K562 (cell line): Measurements from ENCODE around the gene HSF5. TPM values are rescaled to one million over a fixed set of nuclear protein-coding genes. Genes with fewer than 3 reads are reported as not detected.

Source experiments
- ATAC-seq: fragments of 200-7000 bp; cut with Tn5 transposase; 3 replicates; pipeline ENCODE4 v1.9.1; 2020; ENCODE audit warnings: moderate library complexity
- BruUV-seq: library from RNA; stranded (reverse); fragments of 400-500 nt; replicated peaks from 2 replicates; lab custom pipeline; 2021; lab: Mats Ljungman, UMichigan
- CTCF ChIA-PET: fragments of 300-600 bp; formaldehyde crosslinking; extraction: SDS; loops from one replicate; lab custom pipeline; 2021; ENCODE audit warnings: low intra/inter-chr PET ratio; lab: Yijun Ruan, JAX
- POLR2A ChIA-PET: fragments of 300-600, 350-650 bp; sonication (Branson Sonifier 250); formaldehyde crosslinking; extraction: SDS; loops from one replicate; lab custom pipeline; 2021; ENCODE audit warnings: antibody characterized with exemption, inconsistent platforms; lab: Yijun Ruan, JAX
- DNase-seq, 4 experiments: peaks; one replicate each; pipeline versions ENCODE4 v3.0.0 to v3.0.0-alpha.2; 2011 to 2018; ENCODE audit warnings: low spot score in 3 of 4, mixed read lengths in 3 of 4; ENCODE audit errors: extremely low read depth in 1 of 4
- FAIRE-seq: peaks from 2 replicates; lab custom pipeline; 2011; peaks lifted over from hg19 to GRCh38; lab: Jason Lieb, UNC
- H2AFZ ChIP-seq: 2 replicates; pipeline ENCODE4 v1.6.0; 2011; ENCODE audit warnings: low read depth, low read length, control low read depth, inconsistent platforms
- H3K27ac ChIP-seq: fragments of 200-600 bp; 3 replicates; pipeline ENCODE4 v1.8.0; 2011; ENCODE audit warnings: low read depth, mild to moderate bottlenecking, control low read depth, inconsistent platforms, low read length, moderate library complexity, mixed read lengths; ENCODE audit errors: extremely low read depth
- H3K27me3 ChIP-seq, 2 experiments: fragments of 300-600 bp in 1 of 2; 2 replicates in 1 of 2; 3 replicates in 1 of 2; pipeline versions ENCODE4 v1.6.0 to v1.8.0; 2011; ENCODE audit warnings: inconsistent platforms in 2 of 2, low read length in 2 of 2, mild to moderate bottlenecking in 1 of 2, mixed read lengths in 1 of 2, moderate library complexity in 1 of 2; ENCODE audit not compliant: control insufficient read depth in 2 of 2, insufficient read depth in 2 of 2
- H3K36me3 ChIP-seq: fragments of 300-600 bp; 3 replicates; pipeline ENCODE4 v1.8.0; 2011; ENCODE audit warnings: mild to moderate bottlenecking, low read length, inconsistent platforms; ENCODE audit not compliant: control insufficient read depth, insufficient read depth
- H3K4me1 ChIP-seq, 2 experiments: fragments of 200-600 bp in 1 of 2; replicated peaks in 1 of 2; 2 replicates in 1 of 2; 3 replicates in 1 of 2; pipeline versions ENCODE4 v1.5.1 to v1.8.0; 2011; ENCODE audit warnings: inconsistent platforms in 2 of 2, low read length in 2 of 2, mild to moderate bottlenecking in 1 of 2, mixed read lengths in 1 of 2, moderate library complexity in 1 of 2; ENCODE audit not compliant: control insufficient read depth in 2 of 2, insufficient read depth in 2 of 2
- H3K4me2 ChIP-seq: 2 replicates; pipeline ENCODE4 v1.6.1; 2011; ENCODE audit warnings: low read length, control low read depth, inconsistent platforms, mixed read lengths; ENCODE audit not compliant: insufficient read depth
- H3K4me3 ChIP-seq: fragments of 200-600 bp; sonication (generic), shearing (Covaris generic); 2 replicates; pipeline ENCODE4 v1.5.1; 2016; ENCODE audit warnings: control low read depth, inconsistent platforms
- H3K79me2 ChIP-seq: fragments of 200-600 bp; 3 replicates; pipeline ENCODE4 v1.8.0; 2011; ENCODE audit warnings: low read length, inconsistent platforms; ENCODE audit not compliant: control insufficient read depth, insufficient read depth
- H3K9ac ChIP-seq, 2 experiments: 2 replicates each; pipeline versions ENCODE4 v1.6.0 to v1.6.1; 2011; ENCODE audit warnings: low read depth in 2 of 2, low read length in 2 of 2, control low read depth in 1 of 2, inconsistent platforms in 1 of 2, mild to moderate bottlenecking in 1 of 2, mixed read lengths in 1 of 2; ENCODE audit not compliant: insufficient read depth in 1 of 2
- H3K9me1 ChIP-seq: one replicate; pipeline ENCODE4 v1.6.0; 2011; ENCODE audit warnings: inconsistent platforms, mild to moderate bottlenecking, low read length, moderate library complexity; ENCODE audit not compliant: control insufficient read depth, insufficient read depth
- H3K9me3 ChIP-seq: replicated peaks from 2 replicates; pipeline ENCODE4 v1.5.1; 2011; ENCODE audit warnings: low read depth, low read length, inconsistent platforms; ENCODE audit not compliant: control insufficient read depth, insufficient read depth
- H4K20me1 ChIP-seq: replicated peaks from 2 replicates; pipeline ENCODE4 v1.6.1; 2011; ENCODE audit warnings: low read length, inconsistent platforms, mixed read lengths; ENCODE audit not compliant: control insufficient read depth, insufficient read depth
- BRD4 ChIP-seq: fragments of 200-600 bp; sonication (generic); IDR thresholded peaks from 2 replicates; pipeline ENCODE4 v1.6.1; 2017; ENCODE audit warnings: inconsistent platforms
- ETS1 ChIP-seq: conservative IDR thresholded peaks from 2 replicates; pipeline ENCODE4 v1.6.1; 2011; ENCODE audit warnings: low read depth, mild to moderate bottlenecking, low read length; ENCODE audit not compliant: control insufficient read depth
- RFX1 ChIP-seq: fragments of 450-650 bp; IDR thresholded peaks from 2 replicates; pipeline ENCODE4 v1.6.1; 2016; ENCODE audit warnings: mild to moderate bottlenecking, moderate library complexity
- SP2 ChIP-seq: IDR thresholded peaks from 2 replicates; pipeline ENCODE4 v1.6.1; 2011; ENCODE audit warnings: mild to moderate bottlenecking, low read depth, low read length, moderate library complexity; ENCODE audit not compliant: poor library complexity, severe bottlenecking; ENCODE audit errors: extremely low read depth
- SRSF3 ChIP-seq: fragments of 200-400 bp; formaldehyde crosslinking; IDR thresholded peaks from 2 replicates; pipeline ENCODE4 v1.6.1; 2016; ENCODE audit warnings: mild to moderate bottlenecking, low read length, moderate library complexity; ENCODE audit not compliant: insufficient read depth
- ZBTB33 ChIP-seq: sonication (generic); formaldehyde crosslinking; IDR thresholded peaks from 2 replicates; pipeline ENCODE4 v1.8.1; 2023; ENCODE audit warnings: mild to moderate bottlenecking, missing genetic modification reagents
- ZC3H4 ChIP-seq: sonication (generic); formaldehyde crosslinking; IDR thresholded peaks from 2 replicates; pipeline ENCODE4 v1.9.0; 2021; ENCODE audit warnings: missing genetic modification reagents, borderline replicate concordance
- ZNF79 ChIP-seq: fragments of 250-450 bp; sonication (Bioruptor Pico); IDR thresholded peaks from 2 replicates; pipeline ENCODE4 v1.4.0; 2020; ENCODE audit warnings: low read depth, mild to moderate bottlenecking, moderate library complexity
- WGBS: fragments of 100-300 bp; shearing (Covaris generic); methylation state at CpG from one replicate; pipeline ENCODE4 v1.1.6; 2016; ENCODE audit warnings: low coverage, mixed read lengths; ENCODE audit not compliant: insufficient coverage; ENCODE audit errors: missing lambda C conversion rate; 5-methylcytosine and 5-hydroxymethylcytosine counted together
- in situ Hi-C: fragments of 300-500 bp; cut with MboI; formaldehyde crosslinking; loops from 4 replicates; pipeline ENCODE4 v1.15.0; 2018; ENCODE audit warnings: inconsistent platforms, mixed read lengths
- intact Hi-C: fragments of 100-400 bp; cut with micrococcal nuclease; formaldehyde crosslinking; loops from 2 replicates; pipeline ENCODE4 v1.14.2; 2022
- polyA plus RNA-seq, 8 experiments: library from polyadenylated mRNA; depleted of rRNA in 4 of 8; stranded (reverse) in 5 of 8; unstranded in 3 of 8; fragments of >200 nt; fragmentation: Nextera tagmentation in 2 of 8; fragmentation: Illumina TruSeq in 1 of 8; extraction: Ambion mirVana in 2 of 8; extraction: Trizol in 1 of 8; gene quantifications; 2 replicates each; pipeline versions ENCODE4 v1.2.1 to v1.2.3, GENCODE V29; 2011 to 2014; ENCODE audit warnings: inconsistent platforms in 1 of 8, missing spikeins in 1 of 8
- total RNA-seq, 7 experiments: library from RNA; depleted of rRNA in 6 of 7; stranded (reverse); fragments of >200 nt in 6 of 7; fragmentation: Illumina TruSeq in 2 of 7; extraction: Trizol in 2 of 7; gene quantifications; 2 replicates each; pipeline versions ENCODE4 v1.2.1 to v1.2.3, GENCODE V29; 2011 to 2021; ENCODE audit warnings: low replicate concordance in 1 of 7

HSF5 gene
- total and polyA plus RNA-seq, 9 of the 15 experiments (the other 6 are each of a cell fraction or from before 2014, with no cell fraction given): 0.04 TPM; not detected in 8

DNA sequence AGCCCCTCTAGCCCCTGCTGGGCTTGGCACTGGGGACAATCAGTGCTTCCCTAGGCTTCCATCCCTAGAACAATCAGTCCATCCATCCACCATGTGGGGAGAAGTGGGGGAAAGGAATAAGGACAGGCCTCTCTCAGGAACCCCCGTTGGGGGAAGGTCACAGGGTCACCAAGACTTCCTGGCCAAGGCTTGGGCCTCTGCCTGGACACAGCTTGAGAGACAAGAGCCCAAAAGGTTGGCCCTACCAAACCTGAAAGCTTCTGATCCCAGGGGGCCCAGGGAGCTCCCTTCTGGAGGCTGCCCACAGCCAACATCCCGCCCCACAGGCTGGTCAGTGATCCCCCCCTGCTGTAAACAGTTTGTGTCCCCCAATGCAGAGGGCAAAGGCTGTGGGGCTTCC is 42.4 kb upstream of the HSF5 start:
- no peak for DNase-seq
- intact Hi-C loops: no loop called here
- FAIRE-seq: no peak
- no peaks in the 10 kb centered on the region; a peak in 2 of 5 replicates for H3K27me3 ChIP-seq
- no peak overlapping the region for H3K4me2 ChIP-seq
- H3K4me3 ChIP-seq: no peak overlapping the region
- no peaks in the 10 kb centered on the region for H3K36me3 ChIP-seq
- H4K20me1 ChIP-seq: peaks cover 4% of the 10 kb centered on the region
- ChIA-PET CTCF (no interaction called here), POLR2A (interaction anchor here (0.7 to 3.0 kb wide), 2 partner anchors 16 to 100 kb away, joined by 3 to 24 read pairs; partner anchors contain the start of gene MTMR4)
- no peaks in the 10 kb centered on the region for H3K9me1 ChIP-seq
- ATAC-seq: no peak
- H3K27ac ChIP-seq: no peak overlapping the region
- no peak overlapping the region for H3K9ac ChIP-seq
- no peak for TF ChIP-seq ZNF79
- no peak for TF ChIP-seq SRSF3
- TF ChIP-seq SP2: no peak
- TF ChIP-seq ZBTB33: no peak
- TF ChIP-seq BRD4: no peak
- no peak for TF ChIP-seq ETS1
- no peak for TF ChIP-seq RFX1
- no peak for TF ChIP-seq ZC3H4 (CRISPR knock-in tag)
- TF ChIP-seq, all 486 proteins: peak for 0
- in situ Hi-C loops: no loop called here
- Histone ChIP-seq H2AFZ (no peak overlapping the region), H3K9me3 (no peaks in the 10 kb centered on the region), H3K4me1 (peaks cover 7 to 16% of the 10 kb centered on the region in 2 experiments; a peak in 4 of 5 replicates), H3K79me2 (no peaks in the 10 kb centered on the region)
- no TSS peak for BruUV-seq
- WGBS: 17% methylated on average over 2 of the region's 2 CpGs
